ENCODE data around the gene CFAP54.

The CFAP54 gene

GRCh38 chr12:96502949-96503532 is 13.7 kb downstream of the CFAP54 start:
- no peak for TF ChIP-seq CTCF (conservative IDR thresholded peaks at IDR 0.05; ENCODE audit: low read length)
- DNase-seq (ENCODE audit: low read depth), result no peak
- H3K4me3 ChIP-seq (ENCODE audit: low read length), result no peak overlapping the region

- no peak for DNase-seq (ENCODE audit: low read depth)
- no peak for TF ChIP-seq CTCF (conservative IDR thresholded peaks at IDR 0.05; ENCODE audit: low read length)
Observed at GRCh38 chr12:96503976-96504375, 14.6 kb downstream of the CFAP54 start.

GRCh38 chr12:96506776-96507175 is 17.4 kb downstream of the CFAP54 start:
- no peak for TF ChIP-seq CTCF (conservative IDR thresholded peaks at IDR 0.05; ENCODE audit: low read length)
- no peak for DNase-seq (ENCODE audit: low read depth)
- no peak overlapping the region for H3K4me3 ChIP-seq (ENCODE audit: low read length)

More at GRCh38 chr12:96503976-96504375, 14.6 kb downstream of the CFAP54 start:
- no peak overlapping the region for H3K4me3 ChIP-seq (ENCODE audit: low read length)

DNA sequence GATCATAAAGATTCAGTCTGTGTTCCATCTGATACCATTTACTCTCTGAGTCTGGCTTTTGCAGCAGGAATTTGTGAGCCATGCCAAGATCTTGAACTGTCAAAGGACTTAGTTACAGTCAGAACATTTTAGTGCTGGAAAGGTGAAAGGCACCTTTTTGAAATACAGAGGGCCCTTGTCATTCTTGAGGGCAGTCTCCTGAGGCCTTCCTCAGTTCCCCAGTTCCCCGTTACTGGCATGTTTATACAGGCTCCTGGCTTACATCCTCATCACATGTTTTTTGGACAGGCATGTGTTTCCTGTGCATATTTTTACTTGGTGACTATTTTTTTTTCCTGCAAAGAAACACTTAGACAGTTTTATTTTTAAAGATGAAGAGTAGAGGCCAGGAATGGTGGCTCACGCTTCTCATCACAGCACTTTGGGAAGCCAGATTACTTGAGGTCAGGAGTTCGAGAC is 21.0 kb downstream of the CFAP54 start:
- TF ChIP-seq CTCF (conservative IDR thresholded peaks at IDR 0.05; ENCODE audit: low read length), result no peak
- DNase-seq (ENCODE audit: low read depth), result peak; percentile 65
- no peak overlapping the region for H3K4me3 ChIP-seq (ENCODE audit: low read length)

DNA sequence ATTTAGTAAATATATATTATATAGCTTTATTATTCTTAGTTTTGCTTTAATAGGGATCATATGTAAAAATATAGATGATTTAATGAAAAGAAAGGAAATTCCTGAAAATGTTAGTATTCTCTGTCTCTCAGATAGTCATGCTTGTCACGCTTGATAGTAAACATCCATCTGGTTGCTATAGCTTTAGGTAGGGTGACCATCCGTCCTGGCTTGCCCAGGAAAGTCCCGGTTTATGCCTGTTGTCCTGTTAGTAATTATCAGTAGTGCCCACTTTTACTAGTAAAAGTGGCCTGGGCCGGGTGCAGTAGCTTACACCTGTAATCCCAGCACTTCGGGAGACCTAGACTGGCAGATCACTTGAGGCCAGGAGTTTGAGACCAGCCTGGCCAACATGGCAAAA is 23.8 kb downstream of the CFAP54 start:
- H3K4me3 ChIP-seq (ENCODE audit: low read length), result no peak overlapping the region
- TF ChIP-seq CTCF (conservative IDR thresholded peaks at IDR 0.05; ENCODE audit: low read length), result no peak

GRCh38 chr12:96513681-96514080 is 24.3 kb downstream of the CFAP54 start:
- no peak overlapping the region for H3K4me3 ChIP-seq (ENCODE audit: low read length)
- no peak for DNase-seq (ENCODE audit: low read depth)
- TF ChIP-seq CTCF (conservative IDR thresholded peaks at IDR 0.05; ENCODE audit: low read length), result no peak

More for the DNA sequence above, 23.8 kb downstream of the CFAP54 start:
- DNase-seq (ENCODE audit: low read depth), result no peak

GRCh38 chr12:96514328-96514727 is 25.0 kb downstream of the CFAP54 start:
- peak; percentile 39 for DNase-seq (ENCODE audit: low read depth)
- H3K4me3 ChIP-seq (ENCODE audit: low read length), result no peak overlapping the region
- TF ChIP-seq CTCF (conservative IDR thresholded peaks at IDR 0.05; ENCODE audit: low read length), result no peak

Measured in AG10803 (cell line).